Panc1 (cell line): ENCODE measurements around the gene UTRN. TPM values are rescaled to one million over a fixed set of nuclear protein-coding genes. Genes with fewer than 3 reads are reported as not detected.

ENCODE experiments used
- ATAC-seq: fragments of 200-7000 bp; cut with Tn5 transposase; 2 replicates; pipeline ENCODE4 v1.9.1; 2020; ENCODE audit warnings: mild to moderate bottlenecking, moderate library complexity
- BruUV-seq: library from RNA; stranded (reverse); fragments of 400-500 nt; replicated peaks from 2 replicates; lab custom pipeline; 2021; lab: Mats Ljungman, UMichigan
- CTCF ChIA-PET: fragments of 300-600 bp; sonication (Branson Sonifier 250); formaldehyde crosslinking; loops from one replicate; lab custom pipeline; 2022; ENCODE audit warnings: antibody characterized with exemption; lab: Charles Lee
- POLR2A ChIA-PET: fragments of 300-600 bp; sonication (Branson Sonifier 250); formaldehyde crosslinking; loops from one replicate; lab custom pipeline; 2022; ENCODE audit warnings: antibody characterized with exemption; lab: Charles Lee
- DNase-seq: peaks from one replicate; pipeline ENCODE4 v3.0.0-alpha.2; 2010; ENCODE audit warnings: low read depth, low spot score
- H3K27ac ChIP-seq: 2 replicates; pipeline ENCODE4 v1.5.1; 2011; ENCODE audit warnings: mild to moderate bottlenecking, low read length, inconsistent platforms
- H3K27me3 ChIP-seq: fragments of 200-500 bp; sonication (Bioruptor generic); 2 replicates; pipeline ENCODE4 v1.6.0; 2014; ENCODE audit warnings: low read length, inconsistent platforms; ENCODE audit not compliant: control insufficient read depth, insufficient read depth
- H3K36me3 ChIP-seq: fragments of 200-500 bp; sonication (Bioruptor generic); 2 replicates; pipeline ENCODE4 v1.5.1; 2014; ENCODE audit warnings: inconsistent platforms, mild to moderate bottlenecking, low read length, moderate library complexity; ENCODE audit not compliant: control insufficient read depth, insufficient read depth
- H3K4me1 ChIP-seq: 2 replicates; pipeline ENCODE4 v1.5.1; 2011; ENCODE audit warnings: inconsistent platforms, mild to moderate bottlenecking, low read length, moderate library complexity; ENCODE audit not compliant: control insufficient read depth, insufficient read depth
- H3K4me3 ChIP-seq, 2 experiments: 2 replicates each; pipeline ENCODE4 v1.5.1; 2011 to 2012; ENCODE audit warnings: low read depth in 2 of 2, low read length in 2 of 2, mild to moderate bottlenecking in 2 of 2, inconsistent platforms in 1 of 2, moderate library complexity in 1 of 2
- H3K9me3 ChIP-seq: fragments of 200-500 bp; sonication (Bioruptor generic); 2 replicates; pipeline ENCODE4 v1.5.1; 2014; ENCODE audit warnings: low read depth, mild to moderate bottlenecking, inconsistent platforms, low read length, moderate library complexity; ENCODE audit not compliant: control insufficient read depth, insufficient read depth
- POLR2AphosphoS5 ChIP-seq: IDR thresholded peaks from 2 replicates; pipeline ENCODE4 v1.6.1; 2012; ENCODE audit warnings: mild to moderate bottlenecking, low read depth, low read length, moderate library complexity
- SIN3A ChIP-seq: IDR thresholded peaks from 2 replicates; pipeline ENCODE4 v1.6.1; 2012; ENCODE audit warnings: low read depth, mild to moderate bottlenecking, low read length, moderate library complexity, borderline replicate concordance; ENCODE audit not compliant: insufficient read depth
- TCF7L2 ChIP-seq: IDR thresholded peaks from 2 replicates; pipeline ENCODE4 v1.6.1; 2011; ENCODE audit warnings: mild to moderate bottlenecking, low read depth, low read length, inconsistent platforms
- in situ Hi-C: cut with HindIII; loops from 2 replicates; pipeline ENCODE4 v1.10.0; 2016; ENCODE audit warnings: low sequenced_read_pairs, low pct_unique_long_range_greater_than_20kb
- intact Hi-C: fragments of 100-400 bp; cut with micrococcal nuclease; formaldehyde crosslinking; loops from one replicate; pipeline ENCODE4 v1.10.0; 2022; ENCODE audit not compliant: unreplicated experiment
- total RNA-seq: library from RNA; stranded (reverse); gene quantifications from one replicate; pipeline ENCODE4 v1.2.1, GENCODE V29; 2021; ENCODE audit not compliant: unreplicated experiment
- TF ChIP-seq, protein P1 (sequence below), 2 experiments: IDR thresholded peaks; 2 replicates each; pipeline ENCODE4 v1.6.1; 2011 to 2012; ENCODE audit warnings: low read depth in 2 of 2, control low read depth in 1 of 2, low read length in 1 of 2, mild to moderate bottlenecking in 1 of 2, moderate library complexity in 1 of 2; ENCODE audit not compliant: insufficient read depth in 1 of 2
- TF ChIP-seq, protein P2 (sequence below): fragments of 450-650 bp; IDR thresholded peaks from 2 replicates; pipeline ENCODE4 v1.5.1; 2017; ENCODE audit warnings: mild to moderate bottlenecking

The UTRN gene
- total RNA-seq, 1 experiment from 2014 or later = 122 TPM

DNA sequence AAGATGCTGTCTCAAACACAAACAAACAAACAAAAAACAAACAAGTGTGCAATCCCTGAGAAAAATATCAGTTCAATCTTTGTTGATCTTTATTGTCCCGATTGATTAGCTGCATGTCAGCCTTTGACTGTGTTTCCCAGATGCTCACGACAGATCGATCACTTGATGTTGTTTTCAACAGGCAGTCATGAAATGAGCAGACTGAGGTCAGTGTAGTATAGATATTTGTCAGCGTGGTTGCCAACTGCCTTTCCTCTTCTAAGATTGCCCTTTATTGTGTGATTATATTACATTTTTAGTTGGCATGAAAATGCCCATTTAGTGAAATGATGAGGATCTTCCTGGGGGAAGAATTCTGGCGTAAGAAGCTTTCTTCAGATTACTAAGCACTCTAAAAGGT is 25.6 kb downstream of the UTRN start:
- no peaks in the 10 kb centered on the region for H3K36me3 ChIP-seq
- no peak for TF ChIP-seq TCF7L2
- TF ChIP-seq POLR2AphosphoS5 = no peak
- TF ChIP-seq, protein P1, sequence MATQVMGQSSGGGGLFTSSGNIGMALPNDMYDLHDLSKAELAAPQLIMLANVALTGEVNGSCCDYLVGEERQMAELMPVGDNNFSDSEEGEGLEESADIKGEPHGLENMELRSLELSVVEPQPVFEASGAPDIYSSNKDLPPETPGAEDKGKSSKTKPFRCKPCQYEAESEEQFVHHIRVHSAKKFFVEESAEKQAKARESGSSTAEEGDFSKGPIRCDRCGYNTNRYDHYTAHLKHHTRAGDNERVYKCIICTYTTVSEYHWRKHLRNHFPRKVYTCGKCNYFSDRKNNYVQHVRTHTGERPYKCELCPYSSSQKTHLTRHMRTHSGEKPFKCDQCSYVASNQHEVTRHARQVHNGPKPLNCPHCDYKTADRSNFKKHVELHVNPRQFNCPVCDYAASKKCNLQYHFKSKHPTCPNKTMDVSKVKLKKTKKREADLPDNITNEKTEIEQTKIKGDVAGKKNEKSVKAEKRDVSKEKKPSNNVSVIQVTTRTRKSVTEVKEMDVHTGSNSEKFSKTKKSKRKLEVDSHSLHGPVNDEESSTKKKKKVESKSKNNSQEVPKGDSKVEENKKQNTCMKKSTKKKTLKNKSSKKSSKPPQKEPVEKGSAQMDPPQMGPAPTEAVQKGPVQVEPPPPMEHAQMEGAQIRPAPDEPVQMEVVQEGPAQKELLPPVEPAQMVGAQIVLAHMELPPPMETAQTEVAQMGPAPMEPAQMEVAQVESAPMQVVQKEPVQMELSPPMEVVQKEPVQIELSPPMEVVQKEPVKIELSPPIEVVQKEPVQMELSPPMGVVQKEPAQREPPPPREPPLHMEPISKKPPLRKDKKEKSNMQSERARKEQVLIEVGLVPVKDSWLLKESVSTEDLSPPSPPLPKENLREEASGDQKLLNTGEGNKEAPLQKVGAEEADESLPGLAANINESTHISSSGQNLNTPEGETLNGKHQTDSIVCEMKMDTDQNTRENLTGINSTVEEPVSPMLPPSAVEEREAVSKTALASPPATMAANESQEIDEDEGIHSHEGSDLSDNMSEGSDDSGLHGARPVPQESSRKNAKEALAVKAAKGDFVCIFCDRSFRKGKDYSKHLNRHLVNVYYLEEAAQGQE (IDR thresholded peaks at IDR 0.05; ENCODE audit: insufficient read depth in 1 of 2, low read depth in 2 of 2, low read length in 1 of 2) = no peak
- TF ChIP-seq SIN3A = no peak
- TF ChIP-seq, protein P2, sequence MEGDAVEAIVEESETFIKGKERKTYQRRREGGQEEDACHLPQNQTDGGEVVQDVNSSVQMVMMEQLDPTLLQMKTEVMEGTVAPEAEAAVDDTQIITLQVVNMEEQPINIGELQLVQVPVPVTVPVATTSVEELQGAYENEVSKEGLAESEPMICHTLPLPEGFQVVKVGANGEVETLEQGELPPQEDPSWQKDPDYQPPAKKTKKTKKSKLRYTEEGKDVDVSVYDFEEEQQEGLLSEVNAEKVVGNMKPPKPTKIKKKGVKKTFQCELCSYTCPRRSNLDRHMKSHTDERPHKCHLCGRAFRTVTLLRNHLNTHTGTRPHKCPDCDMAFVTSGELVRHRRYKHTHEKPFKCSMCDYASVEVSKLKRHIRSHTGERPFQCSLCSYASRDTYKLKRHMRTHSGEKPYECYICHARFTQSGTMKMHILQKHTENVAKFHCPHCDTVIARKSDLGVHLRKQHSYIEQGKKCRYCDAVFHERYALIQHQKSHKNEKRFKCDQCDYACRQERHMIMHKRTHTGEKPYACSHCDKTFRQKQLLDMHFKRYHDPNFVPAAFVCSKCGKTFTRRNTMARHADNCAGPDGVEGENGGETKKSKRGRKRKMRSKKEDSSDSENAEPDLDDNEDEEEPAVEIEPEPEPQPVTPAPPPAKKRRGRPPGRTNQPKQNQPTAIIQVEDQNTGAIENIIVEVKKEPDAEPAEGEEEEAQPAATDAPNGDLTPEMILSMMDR = no peak
- BruUV-seq = no TSS peak
- H3K4me3 ChIP-seq = no peak overlapping the region
- H3K27ac ChIP-seq = no peak overlapping the region
- ATAC-seq (no peak), DNase-seq (no peak)
- H3K9me3 ChIP-seq = no peaks in the 10 kb centered on the region
- in situ Hi-C loops (no loop called here), intact Hi-C loops (no loop called here)
- no peaks in the 10 kb centered on the region for H3K27me3 ChIP-seq
- ChIA-PET POLR2A (interaction anchor here (0.6 kb wide), 1 partner anchor 13 kb away, joined by 11 read pairs; no protein-coding TSS in a partner anchor), CTCF (interaction anchor here (0.7 kb wide), 1 partner anchor 73 kb away, joined by 3 read pairs; no protein-coding TSS in a partner anchor)
- H3K4me1 ChIP-seq = peaks cover 16% of the 10 kb centered on the region

GRCh38 chr6:144311361-144311760 is 26.2 kb downstream of the UTRN start:
- BruUV-seq = TSS peak; percentile 6
- Histone ChIP-seq H3K4me3 (no peak overlapping the region), H3K36me3 (no peaks in the 10 kb centered on the region), H3K9me3 (no peaks in the 10 kb centered on the region), H3K27me3 (no peaks in the 10 kb centered on the region), H3K27ac (no peak overlapping the region), H3K4me1 (peaks cover 16% of the 10 kb centered on the region)
- no peak for ATAC-seq
- in situ Hi-C loops = no loop called here
- ChIA-PET POLR2A (no interaction called here), CTCF (interaction anchor here (0.7 kb wide), 1 partner anchor 74 kb away, joined by 3 read pairs; no protein-coding TSS in a partner anchor)
- intact Hi-C loops = no loop called here
- TF ChIP-seq POLR2AphosphoS5 (no peak), SIN3A (no peak), TCF7L2 (no peak)
- TF ChIP-seq, protein P1 (IDR thresholded peaks at IDR 0.05; ENCODE audit: insufficient read depth in 1 of 2, low read depth in 2 of 2, low read length in 1 of 2) = no peak
- DNase-seq = no peak
